PC-3 (cell line): ENCODE measurements around the gene MAST4. TPM values are rescaled to one million over a fixed set of nuclear protein-coding genes. Genes with fewer than 3 reads are reported as not detected.

ENCODE experiments used
- ATAC-seq: fragments of 200-7000 bp; cut with Tn5 transposase; 2 replicates; pipeline ENCODE4 v1.9.1; 2020; ENCODE audit warnings: mild to moderate bottlenecking, moderate library complexity
- BruUV-seq: library from RNA; stranded (reverse); fragments of 400-500 nt; replicated peaks from 2 replicates; lab custom pipeline; 2021; lab: Mats Ljungman, UMichigan
- CTCF ChIA-PET: fragments of 300-600 bp; sonication (Branson Sonifier 250); formaldehyde crosslinking; loops from one replicate; lab custom pipeline; 2022; ENCODE audit warnings: antibody characterized with exemption; lab: Charles Lee
- POLR2A ChIA-PET: fragments of 300-600 bp; sonication (Branson Sonifier 250); formaldehyde crosslinking; loops from one replicate; lab custom pipeline; 2022; ENCODE audit warnings: antibody characterized with exemption; ENCODE audit not compliant: unreplicated experiment; lab: Charles Lee
- DNase-seq: peaks from one replicate; pipeline ENCODE4 v3.0.0-alpha.2; 2015
- H2AFZ ChIP-seq: fragments of 300-600 bp; sonication (generic); 2 replicates; pipeline ENCODE4 v1.6.0; 2016; ENCODE audit warnings: antibody characterized with exemption, low read length
- H3F3A ChIP-seq: fragments of 300-600 bp; sonication (generic); one replicate; pipeline ENCODE4 v1.6.0; 2017; ENCODE audit warnings: antibody characterized with exemption, low read length, control low read depth, mild to moderate bottlenecking; ENCODE audit not compliant: unreplicated experiment
- H3K27ac ChIP-seq: fragments of 300-600 bp; sonication (generic); 2 replicates; pipeline ENCODE4 v1.5.1; 2016; ENCODE audit warnings: mild to moderate bottlenecking, low read length
- H3K27me3 ChIP-seq: fragments of 300-600 bp; sonication (generic); 2 replicates; pipeline ENCODE4 v1.6.1; 2016; ENCODE audit warnings: low read length, mixed read lengths
- H3K36me3 ChIP-seq: fragments of 300-600 bp; sonication (generic); 2 replicates; pipeline ENCODE4 v1.6.1; 2016; ENCODE audit warnings: low read depth, mixed run types, low read length, mixed read lengths
- H3K4me1 ChIP-seq: fragments of 300-600 bp; sonication (generic); 2 replicates; pipeline ENCODE4 v1.5.1; 2016; ENCODE audit warnings: low read length; ENCODE audit not compliant: insufficient read depth
- H3K4me2 ChIP-seq: fragments of 300-600 bp; sonication (generic); 2 replicates; pipeline ENCODE4 v1.6.0; 2016; ENCODE audit warnings: low read length
- H3K4me3 ChIP-seq: fragments of 300-600 bp; sonication (generic); 2 replicates; pipeline ENCODE4 v1.5.1; 2016; ENCODE audit warnings: mild to moderate bottlenecking, low read length, mixed read lengths
- H3K79me2 ChIP-seq: fragments of 300-600 bp; sonication (generic); 2 replicates; pipeline ENCODE4 v1.6.1; 2017; ENCODE audit warnings: low read length, mixed read lengths
- H3K9ac ChIP-seq: fragments of 300-600 bp; sonication (generic); 2 replicates; pipeline ENCODE4 v1.6.0; 2016; ENCODE audit warnings: mild to moderate bottlenecking, low read length
- H3K9me2 ChIP-seq: fragments of 300-600 bp; sonication (generic); replicated peaks from 2 replicates; pipeline ENCODE4 v1.6.1; 2016; ENCODE audit warnings: mixed run types, low read length, mixed read lengths
- H3K9me3 ChIP-seq: fragments of 300-600 bp; sonication (generic); 2 replicates; pipeline ENCODE4 v1.6.1; 2016; ENCODE audit warnings: low read length, mixed read lengths
- H4K20me1 ChIP-seq: fragments of 300-600 bp; sonication (generic); 2 replicates; pipeline ENCODE4 v1.6.1; 2016; ENCODE audit warnings: low read length, mixed read lengths
- CTCF ChIP-seq: fragments of 300-600 bp; sonication (generic); conservative IDR thresholded peaks from 2 replicates; pipeline ENCODE4 v1.5.1; 2017; ENCODE audit warnings: antibody characterized with exemption, low read depth, mild to moderate bottlenecking, low read length
- EZH2 ChIP-seq: fragments of 300-600 bp; sonication (generic); IDR thresholded peaks from one replicate; pipeline ENCODE4 v1.6.1; 2017; ENCODE audit warnings: antibody characterized with exemption, mild to moderate bottlenecking, low read length; ENCODE audit not compliant: unreplicated experiment
- EZH2phosphoT487 ChIP-seq: fragments of 300-600 bp; sonication (generic); IDR thresholded peaks from 2 replicates; pipeline ENCODE4 v1.6.1; 2018; ENCODE audit warnings: mild to moderate bottlenecking, antibody characterized with exemption, low read length, borderline replicate concordance
- intact Hi-C: fragments of 100-400 bp; cut with micrococcal nuclease; formaldehyde crosslinking; loops from 2 replicates; pipeline ENCODE4 v1.9.0; 2023
- total RNA-seq: library from RNA; depleted of rRNA; stranded (reverse); fragments of >200 nt; gene quantifications from 2 replicates; pipeline ENCODE4 v1.2.3, GENCODE V29; 2014

The MAST4 gene
- total RNA-seq, 1 experiment from 2014 or later: 7.9 TPM

DNA sequence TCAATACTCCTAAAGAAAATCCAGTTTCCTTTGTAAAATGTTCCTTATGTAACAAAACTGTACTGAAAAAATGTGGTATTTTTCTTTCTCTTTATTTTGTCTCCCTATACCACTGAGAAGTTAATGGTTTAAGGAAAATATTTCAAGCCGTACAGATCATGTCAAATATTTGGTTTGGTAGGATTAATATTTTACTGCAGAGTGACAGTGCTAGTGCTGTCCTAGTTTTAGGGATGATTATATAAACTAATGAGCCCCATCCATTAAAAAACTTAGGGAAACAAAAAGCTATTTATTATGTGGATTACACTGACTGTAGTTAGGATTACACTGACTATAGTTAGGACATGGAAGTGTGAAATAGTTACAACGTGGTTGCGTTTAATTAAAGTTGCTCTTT is 391.3 kb downstream of the MAST4 start:
- no peaks in the 10 kb centered on the region for H3K27me3 ChIP-seq
- intact Hi-C loops: no loop called here
- H3K4me1 ChIP-seq: no peaks in the 10 kb centered on the region
- H3K79me2 ChIP-seq: no peaks in the 10 kb centered on the region
- CTCF ChIA-PET: no interaction called here
- H2AFZ ChIP-seq: no peak overlapping the region
- no peak overlapping the region for H3K4me2 ChIP-seq
- ATAC-seq (no peak), DNase-seq (no peak)
- H3K9me2 ChIP-seq: no peaks in the 10 kb centered on the region
- H3K36me3 ChIP-seq: no peaks in the 10 kb centered on the region
- H3F3A ChIP-seq: no peaks in the 10 kb centered on the region
- H4K20me1 ChIP-seq: no peaks in the 10 kb centered on the region
- no peaks in the 10 kb centered on the region for H3K9me3 ChIP-seq
- BruUV-seq: no TSS peak
- no peak overlapping the region for H3K27ac ChIP-seq
- TF ChIP-seq EZH2phosphoT487: no peak
- TF ChIP-seq CTCF: no peak
- no peak for TF ChIP-seq EZH2
- no peak overlapping the region for H3K9ac ChIP-seq
- POLR2A ChIA-PET: no interaction called here
- no peak overlapping the region for H3K4me3 ChIP-seq

DNA sequence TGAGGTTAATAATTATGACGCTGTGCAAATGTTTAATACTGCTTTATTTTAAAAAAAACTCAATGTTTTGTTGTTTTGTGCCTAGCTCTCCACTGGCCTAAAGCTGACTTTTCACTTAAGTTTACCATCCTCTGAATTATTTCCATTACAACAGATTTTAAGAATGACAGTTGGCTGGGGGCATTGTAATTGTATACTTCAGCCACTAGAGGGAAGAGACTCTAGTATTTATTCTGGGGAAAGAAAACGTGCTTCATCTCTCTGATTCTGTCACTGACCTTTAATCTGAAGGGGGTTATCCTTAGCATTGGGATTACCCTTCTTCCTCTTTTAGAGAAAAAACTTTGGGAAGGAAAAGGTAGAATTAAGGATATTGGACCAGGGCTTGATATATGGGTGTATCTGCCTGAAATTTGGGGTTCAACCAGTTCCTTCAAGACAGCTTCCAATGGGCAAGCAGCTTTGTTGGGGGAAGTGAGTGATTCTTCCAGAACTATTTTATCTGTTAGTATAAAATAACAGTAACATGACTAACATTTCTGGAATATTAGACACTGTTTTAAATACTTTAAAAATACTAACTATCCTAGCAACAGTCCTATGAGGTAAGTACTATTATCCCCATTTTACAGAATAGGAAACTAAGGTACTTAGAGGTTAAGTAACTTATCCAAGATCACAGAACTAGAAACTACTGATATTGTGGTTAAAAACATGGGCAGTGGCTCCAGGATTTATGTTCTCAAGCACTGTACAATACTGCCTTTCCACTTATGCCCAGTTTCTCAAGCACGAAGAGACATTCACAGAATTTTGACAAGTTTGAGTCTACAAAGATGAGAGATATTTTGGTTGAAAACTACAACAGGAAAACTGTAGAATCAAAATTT is 392.0 kb downstream of the MAST4 start:
- Histone ChIP-seq H3F3A (no peaks in the 10 kb centered on the region), H3K9me2 (no peaks in the 10 kb centered on the region), H2AFZ (no peak overlapping the region), H3K79me2 (no peaks in the 10 kb centered on the region), H3K4me3 (no peak overlapping the region), H4K20me1 (no peaks in the 10 kb centered on the region), H3K4me2 (no peak overlapping the region), H3K9me3 (no peaks in the 10 kb centered on the region), H3K4me1 (peaks cover 2% of the 10 kb centered on the region), H3K9ac (no peak overlapping the region), H3K27me3 (no peaks in the 10 kb centered on the region), H3K36me3 (no peaks in the 10 kb centered on the region), H3K27ac (no peak overlapping the region)
- ChIA-PET CTCF (no interaction called here), POLR2A (no interaction called here)
- no TSS peak for BruUV-seq
- intact Hi-C loops: loop anchor here (2.0 kb wide), 1 partner anchor 161 kb away; no protein-coding TSS in a partner anchor
- ATAC-seq (no peak), DNase-seq (peak; percentile 61)
- no peak for TF ChIP-seq EZH2
- peak; percentile 82 for TF ChIP-seq CTCF

- CTCF ChIA-PET: no interaction called here
- TF ChIP-seq CTCF (no peak), EZH2phosphoT487 (no peak)
- intact Hi-C loops: loop anchor here (2.0 kb wide), 1 partner anchor 160 kb away; no protein-coding TSS in a partner anchor
- H3K9ac ChIP-seq: no peak overlapping the region
- ATAC-seq (no peak), DNase-seq (no peak)
- H2AFZ ChIP-seq: no peak overlapping the region
- H3K4me2 ChIP-seq: no peak overlapping the region
- no peaks in the 10 kb centered on the region for H3K79me2 ChIP-seq
- H3K9me3 ChIP-seq: no peaks in the 10 kb centered on the region
- H3K4me1 ChIP-seq: peaks cover 12% of the 10 kb centered on the region
- H3K27me3 ChIP-seq: no peaks in the 10 kb centered on the region
- BruUV-seq: no TSS peak
- no peak overlapping the region for H3K27ac ChIP-seq
- no peaks in the 10 kb centered on the region for H3K36me3 ChIP-seq
- POLR2A ChIA-PET: no interaction called here
- H3K9me2 ChIP-seq: no peaks in the 10 kb centered on the region
- H3F3A ChIP-seq: no peaks in the 10 kb centered on the region
- no peak overlapping the region for H3K4me3 ChIP-seq
- no peaks in the 10 kb centered on the region for H4K20me1 ChIP-seq
Measured at GRCh38 chr5:66989286-66989685, 393.1 kb downstream of the MAST4 start.
